ENCODE results near the gene PLD1.

PLD1 gene

DNA sequence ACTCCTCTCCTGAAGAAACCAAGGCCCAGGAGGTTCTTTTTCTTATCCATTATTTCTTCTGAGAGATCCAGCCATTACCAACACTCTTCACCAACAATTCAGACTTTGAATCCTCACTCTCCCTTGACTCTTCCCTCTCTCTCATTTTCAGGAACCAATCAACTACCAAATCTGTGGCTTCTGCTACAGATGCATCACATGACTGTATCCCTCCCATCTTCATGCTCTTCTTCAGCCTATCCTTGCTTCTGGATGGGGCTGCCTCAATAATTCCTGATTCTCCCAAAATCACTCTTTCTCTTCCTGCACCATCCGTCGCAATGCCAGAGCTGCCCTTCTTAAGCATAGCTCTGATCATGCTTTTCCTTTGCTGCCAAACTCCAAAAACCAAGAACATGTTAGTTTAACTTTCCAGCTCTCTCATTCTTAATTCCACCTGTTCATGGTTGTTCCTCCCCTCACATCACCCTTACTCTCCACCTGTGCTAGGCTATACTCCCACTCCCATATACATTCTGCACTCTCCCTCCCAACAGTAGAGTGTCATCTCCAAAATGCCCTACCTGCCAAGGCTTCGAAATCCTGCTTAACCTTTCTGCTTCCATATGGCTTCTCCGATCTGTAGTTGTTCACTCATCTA is 13.5 kb downstream of the PLD1 start:
- no peak for DNase-seq (ENCODE audit: low read depth)

DNA sequence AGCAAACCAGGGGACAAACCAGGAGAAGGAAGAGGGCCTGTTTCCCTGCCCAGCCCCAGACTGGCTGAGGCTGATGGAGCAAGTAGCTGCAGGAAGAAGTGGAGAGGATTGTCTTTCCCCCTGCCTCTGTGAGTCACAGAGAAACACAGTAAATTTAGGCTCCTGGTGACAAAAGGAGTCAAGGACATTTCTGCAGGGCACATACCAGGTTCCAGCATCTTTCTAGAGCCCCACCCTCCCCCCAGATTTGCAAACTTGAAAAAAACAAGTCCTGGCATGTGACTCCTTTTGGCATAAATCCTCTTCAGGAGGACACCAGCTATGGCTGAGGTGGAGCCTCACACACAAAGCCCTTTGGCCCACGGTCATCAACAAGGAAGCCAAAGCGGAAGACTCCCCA is 17.8 kb downstream of the PLD1 start:
- no peak for DNase-seq (ENCODE audit: low read depth)

DNA sequence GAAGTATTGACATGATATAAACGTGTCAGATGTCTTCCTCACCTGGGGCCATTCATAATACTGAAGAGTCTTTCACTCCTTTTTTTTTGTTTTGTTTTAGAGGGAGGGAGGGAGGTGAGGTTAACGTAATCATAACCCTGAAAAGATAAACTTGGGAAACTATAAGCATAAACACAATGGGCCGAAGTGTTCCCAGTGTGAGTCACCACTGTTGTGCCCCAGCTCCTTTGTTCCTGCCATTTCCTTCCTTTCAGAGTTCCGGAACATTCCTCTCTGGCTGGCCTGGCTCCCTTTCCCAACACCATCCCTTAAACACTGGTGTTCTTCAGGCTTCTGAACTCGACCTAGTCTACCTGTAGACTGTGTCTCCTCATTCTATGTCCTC is 18.6 kb downstream of the PLD1 start:
- no peak for DNase-seq (ENCODE audit: low read depth)

DNA sequence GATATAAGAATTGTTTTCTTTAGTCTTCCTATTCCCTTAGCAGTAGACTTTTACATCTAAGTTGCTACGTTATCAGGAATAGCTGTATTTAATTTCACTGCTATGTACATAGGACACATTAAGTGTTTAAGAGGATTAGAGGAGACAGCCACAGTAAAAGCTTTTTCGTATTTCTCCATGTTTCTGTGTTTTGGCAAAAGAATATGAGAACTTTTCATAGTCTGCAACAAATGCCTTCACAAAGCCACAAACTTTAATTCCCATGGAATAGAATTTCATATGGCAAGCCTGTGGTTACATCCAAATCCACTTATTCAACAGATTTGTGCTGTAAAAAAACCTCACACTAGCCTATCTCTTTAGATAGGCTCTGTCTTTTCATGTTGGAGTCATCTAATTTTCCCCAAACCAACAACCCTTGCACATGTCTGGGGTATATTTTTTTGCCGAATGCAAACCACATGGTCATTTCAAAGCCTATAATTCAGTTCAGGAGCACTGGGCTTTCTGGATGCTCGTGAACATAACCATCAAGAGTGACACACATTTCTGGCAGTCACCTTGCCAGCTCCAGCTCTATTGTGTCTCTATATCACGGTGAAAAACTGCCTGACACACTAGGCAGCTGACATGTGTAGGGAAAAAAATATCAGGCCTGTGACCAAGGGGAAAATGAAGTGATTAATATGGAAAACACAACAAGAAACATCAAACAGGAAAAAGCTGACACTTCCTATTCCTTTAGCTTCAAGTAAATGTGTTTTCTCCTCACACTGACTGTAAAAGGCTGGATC is 19.2 kb downstream of the PLD1 start:
- DNase-seq (ENCODE audit: low read depth) = no peak

DNA sequence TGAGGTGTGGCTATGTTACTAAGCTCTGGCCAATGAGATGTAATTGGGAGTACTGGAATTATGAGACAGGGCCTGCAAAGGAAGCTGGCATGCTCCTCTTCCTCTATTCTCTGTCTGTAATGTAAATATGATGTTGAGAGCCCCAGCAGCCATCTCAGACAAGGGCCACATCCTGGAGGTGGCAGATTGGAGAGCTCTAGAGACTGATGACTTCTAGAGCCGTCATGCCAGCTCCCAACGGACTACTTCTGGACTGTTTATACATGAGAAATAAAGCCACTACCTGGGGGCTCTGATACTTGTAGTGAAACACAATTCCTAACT is 19.7 kb downstream of the PLD1 start:
- DNase-seq (ENCODE audit: low read depth) = no peak

DNA sequence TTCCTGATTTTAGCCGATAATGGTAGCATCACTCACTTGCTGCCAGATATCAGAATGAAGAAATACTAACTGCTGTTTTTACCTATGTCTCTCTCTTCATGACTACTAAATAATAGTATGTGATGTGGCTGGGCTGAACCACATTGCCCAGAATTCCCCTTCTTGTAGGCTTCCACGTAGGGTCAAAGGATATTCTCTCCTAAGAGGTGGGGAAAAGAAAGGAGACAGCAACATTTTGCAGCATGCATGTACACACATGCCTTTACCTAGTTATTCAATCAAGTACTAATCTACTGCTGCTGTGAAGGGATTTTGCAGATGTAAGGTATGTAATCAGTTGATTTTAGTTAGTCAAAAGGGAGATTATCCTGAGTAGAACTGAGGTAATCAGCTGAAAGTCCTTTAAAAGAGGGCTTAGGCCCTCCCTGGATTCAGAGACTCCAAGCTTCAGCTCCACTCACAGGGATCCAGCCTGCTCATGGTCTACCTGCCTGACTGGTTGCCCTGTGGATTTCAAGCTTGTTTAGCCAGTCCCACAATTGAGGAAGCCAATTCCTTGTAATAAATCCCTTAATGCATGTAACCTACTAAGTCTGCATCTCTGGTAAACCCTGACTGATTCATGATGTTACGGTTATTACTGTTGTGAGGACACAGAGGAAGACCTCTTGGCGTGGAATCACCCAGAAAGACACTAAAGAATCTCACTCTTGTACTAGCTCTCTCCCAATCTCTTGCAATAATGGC is 20.4 kb downstream of the PLD1 start:
- no peak for DNase-seq (ENCODE audit: low read depth)

DNA sequence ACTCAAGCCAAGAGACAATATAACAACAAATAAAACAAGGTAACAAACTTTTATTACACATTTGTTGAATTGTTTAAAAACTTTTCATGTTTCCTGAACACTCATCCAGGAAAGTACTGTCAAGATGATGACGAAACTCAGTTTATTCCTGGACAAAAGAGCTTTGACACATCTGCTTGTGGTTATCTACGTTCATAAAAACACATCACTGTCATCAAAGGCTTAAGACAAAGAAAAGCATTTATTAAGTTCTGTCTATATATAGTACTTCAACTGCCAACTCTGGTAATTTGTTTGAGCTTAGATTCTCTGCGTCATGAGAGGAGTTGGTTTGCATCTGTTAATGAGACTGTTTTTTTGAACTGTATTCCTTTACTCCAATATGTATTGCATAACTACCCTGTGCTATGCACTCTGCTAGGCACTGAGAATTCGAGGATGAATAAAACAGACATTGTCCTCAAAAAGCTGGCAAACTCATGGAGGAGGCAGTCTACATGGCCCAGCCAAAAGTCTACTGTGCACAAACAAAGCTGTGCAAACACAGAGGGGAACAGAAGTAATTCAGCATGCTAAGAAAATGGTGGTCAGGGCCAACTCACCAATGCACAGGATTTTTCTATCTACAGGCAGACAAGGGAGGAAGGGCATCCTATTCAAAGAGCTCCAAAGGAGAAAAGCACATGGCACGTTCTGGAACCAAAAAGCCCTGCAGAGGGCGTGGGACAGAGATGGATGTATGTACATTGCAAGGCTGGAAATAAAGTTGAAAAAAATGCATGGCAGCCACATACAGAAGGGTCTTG is 21.5 kb downstream of the PLD1 start:
- peak; percentile 90 for DNase-seq (ENCODE audit: low read depth)

DNA sequence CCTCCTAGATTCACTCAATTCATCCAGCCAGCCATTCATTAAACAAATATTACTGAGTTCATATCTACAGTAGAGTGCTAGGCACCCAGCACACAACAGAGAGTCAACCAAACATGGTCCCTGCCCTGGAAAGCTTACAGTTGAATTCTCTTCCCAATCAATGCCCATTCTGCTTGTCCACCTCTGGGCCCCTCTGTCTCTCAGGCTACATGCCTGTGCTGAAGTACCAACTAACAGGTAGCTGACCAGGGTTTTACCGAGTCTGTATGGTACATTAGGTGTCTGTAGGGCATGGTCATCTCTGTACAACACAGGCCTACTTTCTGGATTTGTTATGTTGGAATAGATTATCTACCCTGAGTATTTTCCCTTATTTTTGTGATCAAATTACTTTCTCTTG is 23.3 kb downstream of the PLD1 start:
- no peak for DNase-seq (ENCODE audit: low read depth)

DNA sequence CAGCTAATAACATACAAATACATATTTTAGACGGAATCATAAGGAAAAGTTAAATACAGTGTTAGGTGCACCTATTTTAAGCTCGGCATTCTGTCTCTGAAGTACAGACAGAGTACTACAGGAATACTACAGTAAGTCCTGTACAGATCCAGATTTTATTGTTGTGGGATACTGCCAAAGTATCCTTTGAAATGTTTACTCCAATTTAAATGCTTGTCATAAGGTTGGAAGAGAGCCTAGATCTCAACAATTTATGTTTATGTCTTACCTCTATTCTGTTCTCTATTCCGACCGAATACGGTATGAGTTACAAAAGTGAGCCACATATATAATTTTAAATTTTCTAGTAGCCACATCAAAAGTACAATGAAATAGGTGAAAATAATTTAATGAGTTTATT is 25.3 kb downstream of the PLD1 start:
- no peak for DNase-seq (ENCODE audit: low read depth)

DNA sequence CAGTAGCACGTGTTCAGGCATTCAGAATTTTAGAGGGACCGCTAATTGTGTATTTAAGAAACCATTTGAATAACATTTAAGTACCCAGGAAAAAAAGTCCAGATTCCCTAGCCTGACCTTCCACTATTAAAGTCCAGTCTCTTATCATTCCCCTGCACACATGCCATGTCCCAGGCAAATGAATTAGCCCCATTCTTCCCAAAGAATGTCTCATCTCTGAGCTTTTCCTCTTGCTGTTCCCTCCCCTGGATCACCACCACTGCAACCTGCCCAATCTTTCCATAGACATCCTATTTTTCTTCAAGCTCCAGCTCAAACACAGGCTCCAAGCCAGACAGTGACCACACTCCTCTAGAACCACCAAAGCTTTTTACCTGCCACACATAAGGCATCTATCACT is 25.9 kb downstream of the PLD1 start:
- DNase-seq (ENCODE audit: low read depth) = no peak

DNA sequence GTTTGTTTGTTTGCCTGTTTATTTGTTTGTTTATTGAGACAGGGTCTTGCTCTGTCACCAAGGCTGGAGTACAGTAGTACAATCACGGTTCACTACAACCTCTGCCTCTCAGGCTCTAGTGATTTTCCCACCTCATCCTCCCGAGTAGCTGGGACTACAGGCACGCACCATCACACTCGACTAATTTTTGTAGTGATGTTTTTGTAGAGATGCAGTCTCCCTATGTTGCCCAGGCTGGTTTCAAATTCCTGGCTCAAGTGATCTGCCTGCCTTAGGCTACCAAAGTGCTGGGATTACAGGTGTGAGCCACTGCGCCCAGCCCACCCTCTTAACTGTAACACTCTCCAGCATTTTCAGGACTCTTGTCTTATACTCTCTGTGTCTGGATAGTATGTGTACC is 26.7 kb downstream of the PLD1 start:
- DNase-seq (ENCODE audit: low read depth) = no peak

DNA sequence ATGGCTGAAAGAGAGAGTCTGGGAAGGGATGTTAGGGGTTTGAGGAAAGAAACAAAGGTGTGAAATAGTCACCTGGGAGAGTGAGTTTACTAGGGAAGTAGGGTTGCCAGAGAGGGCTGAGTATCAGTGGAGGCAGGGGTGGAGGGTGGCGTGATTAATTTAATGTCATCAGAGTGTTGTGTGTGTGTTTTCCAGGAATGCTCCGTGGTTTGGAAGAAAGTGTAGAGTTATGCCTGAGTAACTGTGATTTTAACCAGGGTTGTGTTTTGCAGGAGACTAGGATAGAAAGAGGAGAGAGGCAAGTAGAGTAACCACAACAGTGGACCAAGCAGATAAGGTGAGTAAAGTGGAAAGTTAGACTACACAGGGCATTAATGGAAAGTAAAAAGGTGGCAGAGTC is 27.2 kb downstream of the PLD1 start:
- no peak for DNase-seq (ENCODE audit: low read depth)

DNA sequence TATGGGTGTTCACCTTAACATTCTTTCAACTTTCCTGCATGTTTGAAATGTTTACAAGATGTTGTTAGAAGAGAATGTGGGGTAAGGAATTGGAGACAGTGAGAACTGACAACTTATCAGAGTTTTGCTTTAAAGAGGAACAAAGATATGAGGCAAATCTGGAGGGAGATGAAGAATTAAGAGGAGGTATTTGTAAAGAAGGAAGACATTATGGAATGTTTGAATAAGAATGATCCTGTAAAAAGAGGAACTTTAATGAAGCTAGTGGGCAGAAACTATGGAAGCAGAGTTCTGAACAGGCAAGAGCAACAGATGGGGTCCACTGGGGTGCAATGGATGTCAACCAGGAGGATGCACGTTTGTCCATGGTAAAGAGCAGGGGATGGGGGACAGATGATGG is 27.7 kb downstream of the PLD1 start:
- DNase-seq (ENCODE audit: low read depth) = no peak

DNA sequence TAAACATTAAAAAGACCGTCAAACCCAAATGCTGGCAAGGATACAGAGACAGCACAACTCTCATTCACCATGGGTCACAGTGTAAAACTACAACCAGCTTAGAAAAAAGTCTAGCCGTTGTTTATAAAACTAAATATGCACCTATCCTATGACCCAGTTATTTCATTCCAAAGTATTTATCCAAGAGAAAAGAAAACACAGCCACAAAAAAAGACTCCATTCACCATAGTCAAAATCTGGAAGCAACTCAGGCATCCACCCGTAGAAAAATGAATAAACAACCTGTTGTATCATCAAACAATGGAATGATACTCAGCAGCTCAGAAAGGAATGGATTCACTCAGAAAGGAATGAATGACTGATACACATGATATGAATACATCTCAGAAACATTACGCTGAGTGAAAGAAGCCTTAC is 28.6 kb downstream of the PLD1 start:
- DNase-seq (ENCODE audit: low read depth) = no peak

DNA sequence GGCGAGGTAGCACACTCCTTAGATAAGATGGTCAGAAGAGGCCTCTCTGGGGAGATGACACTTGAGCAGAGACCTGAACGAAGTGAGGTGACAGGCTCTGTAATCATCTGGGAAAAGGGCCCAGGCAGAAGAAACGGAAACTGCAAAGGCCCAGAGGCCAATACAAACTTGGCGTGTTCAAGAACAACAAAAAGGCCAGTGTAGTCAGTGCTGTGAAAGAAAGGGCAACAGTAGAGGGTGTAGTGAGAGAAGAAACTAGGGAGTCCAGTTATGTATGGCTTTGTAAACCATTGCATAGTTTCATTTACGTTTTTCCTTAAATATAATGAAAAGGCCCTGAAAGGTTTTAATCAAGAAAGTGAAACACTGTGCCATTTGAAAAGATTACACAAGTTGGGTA is 31.8 kb downstream of the PLD1 start:
- no peak for DNase-seq (ENCODE audit: low read depth)

DNA sequence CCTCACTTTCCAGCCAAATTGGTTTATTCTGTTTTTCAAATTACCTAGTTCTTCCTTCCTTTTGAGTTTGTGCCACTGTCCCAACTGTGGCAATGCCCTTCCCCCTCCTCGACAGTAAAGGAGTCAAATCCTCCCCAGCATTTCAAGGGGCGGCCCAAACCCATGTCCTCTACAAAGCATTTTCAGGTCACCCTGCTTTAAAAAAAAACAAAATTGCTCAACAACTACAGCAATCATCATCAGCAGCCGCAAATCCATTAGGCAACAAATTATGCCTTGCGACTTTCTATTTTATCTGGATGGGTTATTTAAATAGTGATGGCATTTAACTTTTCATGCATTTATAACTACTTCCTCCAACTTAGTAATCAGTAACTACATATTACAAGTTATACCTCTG is 32.7 kb downstream of the PLD1 start:
- DNase-seq (ENCODE audit: low read depth) = no peak

DNA sequence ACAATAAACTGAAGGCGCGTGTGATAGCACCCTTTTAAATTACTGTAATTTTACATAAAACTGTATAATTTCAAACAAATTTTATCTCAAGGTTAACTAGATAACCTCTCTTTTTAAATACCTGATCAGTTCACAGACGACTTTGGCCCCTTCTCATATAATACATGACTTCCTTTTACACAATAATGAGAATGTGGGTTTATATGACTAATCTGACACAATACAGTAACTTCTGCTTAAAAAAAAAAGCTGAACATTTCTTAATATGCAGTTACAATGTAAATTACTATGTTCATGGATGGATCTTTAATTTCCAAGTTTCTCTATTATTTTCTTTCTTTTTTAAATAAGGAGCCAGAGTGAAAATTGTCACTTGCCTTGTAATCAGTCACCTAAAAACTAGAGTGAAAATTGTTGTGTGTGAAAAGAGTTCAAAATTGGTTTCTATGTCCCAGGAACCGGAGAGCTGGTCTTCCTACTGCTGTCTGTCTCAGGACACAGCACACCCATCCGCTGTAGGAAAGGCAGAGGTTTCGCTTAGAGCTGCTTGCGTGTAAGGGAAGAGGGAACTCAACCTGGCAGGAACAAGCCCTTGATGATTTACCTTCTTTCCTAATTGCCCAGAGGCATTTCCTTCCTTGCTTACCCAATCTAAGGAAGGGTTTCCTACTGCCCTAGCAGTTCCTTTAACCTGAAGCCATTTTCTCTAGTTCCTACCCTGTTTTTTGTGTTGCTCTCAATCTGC is 33.3 kb downstream of the PLD1 start:
- DNase-seq (ENCODE audit: low read depth) = no peak

DNA sequence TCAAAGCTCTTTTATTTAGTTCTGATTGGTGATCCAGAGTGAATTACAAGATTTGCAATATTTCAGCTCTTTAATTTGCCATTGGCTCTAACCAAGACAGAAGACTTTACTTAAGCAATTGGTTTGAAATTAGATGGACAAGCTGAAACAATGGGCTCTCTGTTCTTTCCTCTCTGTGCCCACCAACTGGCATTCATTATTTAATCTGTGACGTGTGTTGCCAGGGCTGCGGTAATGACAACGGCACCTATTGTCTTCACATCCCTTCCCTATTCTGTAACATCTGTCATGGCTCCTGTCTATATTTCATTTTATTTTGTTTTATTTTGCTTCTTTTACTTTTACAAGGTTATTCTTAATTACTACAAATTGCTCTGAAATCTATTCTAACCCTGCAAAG is 33.9 kb downstream of the PLD1 start:
- no peak for DNase-seq (ENCODE audit: low read depth)

DNA sequence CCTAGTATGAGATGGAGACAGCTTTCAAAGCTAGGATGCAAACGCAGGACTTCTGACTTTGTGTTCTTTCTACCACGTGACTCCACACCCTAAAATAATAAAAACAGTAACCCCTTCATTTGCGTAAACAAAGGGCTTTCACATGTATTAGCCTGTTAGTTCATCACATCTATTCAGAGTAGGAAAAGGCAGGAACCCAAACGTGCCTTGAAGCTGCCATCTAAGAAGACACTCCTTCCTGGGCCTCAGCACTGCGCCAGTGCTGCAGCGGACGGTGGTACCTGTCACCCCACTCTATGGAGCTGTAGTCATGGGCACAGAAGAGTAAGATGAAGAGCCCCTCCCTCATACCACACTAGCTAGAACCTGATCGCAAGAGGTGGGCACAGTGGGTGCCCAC is 34.3 kb downstream of the PLD1 start:
- DNase-seq (ENCODE audit: low read depth) = no peak

DNA sequence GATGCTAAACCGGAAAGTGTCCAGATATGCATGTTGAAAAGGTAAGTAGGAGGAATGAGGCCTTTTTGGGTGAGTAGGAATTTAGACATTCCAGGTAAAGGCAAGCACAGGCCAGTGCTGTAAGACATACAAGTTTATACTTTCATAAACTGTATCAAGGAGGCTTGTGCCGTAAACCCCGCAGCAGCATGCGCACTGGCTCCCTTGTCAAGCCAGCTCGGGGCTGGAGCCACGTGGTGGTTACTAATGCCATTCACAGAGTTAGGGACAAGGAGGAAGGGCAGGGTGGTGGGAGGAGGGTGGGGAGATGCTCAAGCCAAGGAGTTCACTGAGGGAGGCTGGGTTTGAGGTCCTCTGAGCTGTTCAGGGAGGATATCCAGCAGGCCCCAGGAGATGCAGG is 35.8 kb downstream of the PLD1 start:
- DNase-seq (ENCODE audit: low read depth) = no peak

DNA sequence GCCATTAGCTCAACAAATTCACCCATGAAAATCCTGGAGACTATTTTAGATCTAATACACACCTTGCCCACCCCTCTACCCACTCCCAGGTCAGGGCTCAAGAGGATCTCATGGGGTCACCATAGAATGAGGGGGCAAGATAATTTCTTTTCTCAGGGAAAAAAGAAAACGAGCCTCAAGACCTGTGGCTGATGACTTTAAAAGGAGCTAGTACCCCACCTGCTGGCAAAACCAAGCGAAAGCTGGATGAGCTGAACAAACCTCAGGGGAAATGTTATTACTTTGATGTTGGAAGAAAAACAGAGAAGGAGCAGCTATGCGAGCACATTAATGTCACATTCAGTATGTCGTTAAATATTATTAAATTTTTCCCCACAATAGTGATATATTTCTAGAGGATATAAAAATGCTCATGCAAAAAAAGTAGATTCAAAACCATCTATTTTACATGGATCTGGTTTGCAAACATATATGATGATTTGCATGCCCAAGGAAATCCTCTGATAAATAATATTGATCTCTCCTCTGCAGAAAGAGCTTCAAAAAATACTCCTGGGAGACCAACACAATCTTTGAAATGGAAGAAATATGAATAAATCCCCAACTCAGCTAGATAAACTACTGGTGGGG is 37.7 kb downstream of the PLD1 start:
- DNase-seq (ENCODE audit: low read depth) = no peak

Data from non-pigmented ciliary epithelial cell (primary cell).